GM19035 (cell line): Measurements from ENCODE around the gene SPRR5.

ENCODE experiments used
- ATAC-seq: cut with Tn5 transposase; IDR thresholded peaks from one replicate; pipeline ENCODE4 v1.9.1; 2021; ENCODE audit not compliant: unreplicated experiment

The SPRR5 gene, protein sequence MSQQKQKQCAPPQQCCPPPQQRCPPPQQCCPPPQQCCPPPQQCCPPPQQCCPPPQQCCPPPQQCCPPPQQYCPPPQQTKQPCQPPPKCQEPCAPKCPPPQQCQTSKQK

DNA sequence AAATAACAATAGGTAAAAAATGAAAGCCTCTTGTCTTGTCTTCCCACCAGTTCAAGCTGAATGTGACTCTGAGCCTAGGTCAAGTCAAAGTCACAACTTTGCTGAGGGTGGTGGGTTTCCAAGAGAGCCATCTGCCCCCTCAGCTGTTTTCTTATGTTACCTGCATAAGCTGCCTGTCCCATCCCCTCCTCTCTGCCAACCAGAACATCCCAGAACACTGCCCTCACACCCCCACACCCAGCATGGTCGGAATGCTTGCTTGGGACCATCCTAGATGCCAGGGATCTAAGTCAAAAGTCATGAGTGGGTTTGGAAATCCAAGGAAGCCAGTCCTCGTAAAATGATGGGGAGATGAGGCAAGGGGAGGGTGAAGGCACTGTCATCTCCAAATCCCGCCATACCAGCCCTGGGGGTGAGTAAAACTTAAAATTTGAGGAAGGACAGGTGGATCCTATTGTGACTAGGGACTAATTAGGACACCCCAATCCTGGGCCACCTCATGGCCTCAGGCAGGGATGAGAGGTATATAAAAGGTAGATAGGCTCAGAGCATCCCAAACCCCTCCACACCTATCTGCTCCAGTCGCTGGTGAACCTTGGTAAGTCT is at the start of gene SPRR5:
Gene SPRR5 (plus strand): TSS at position 556 of the 606 bp plus-strand sequence. CDS start 1,349 bp downstream, outside the sequence.
- no peak for ATAC-seq

GRCh38 chr1:152899027-152899426 is 48.0 kb upstream of the SPRR5 start:
- no peak for ATAC-seq

- no peak for ATAC-seq
Observed at GRCh38 chr1:152899883-152900282, 47.1 kb upstream of the SPRR5 start.

- ATAC-seq = no peak
Observed at GRCh38 chr1:152901631-152902030, 45.4 kb upstream of the SPRR5 start.

- ATAC-seq = no peak
Observed at GRCh38 chr1:152902636-152903035, 44.4 kb upstream of the SPRR5 start.

- no peak for ATAC-seq
Observed at GRCh38 chr1:152904688-152905440, 42.1 kb upstream of the SPRR5 start.

- ATAC-seq = no peak
Observed at GRCh38 chr1:152906023-152906565, 40.9 kb upstream of the SPRR5 start.

DNA sequence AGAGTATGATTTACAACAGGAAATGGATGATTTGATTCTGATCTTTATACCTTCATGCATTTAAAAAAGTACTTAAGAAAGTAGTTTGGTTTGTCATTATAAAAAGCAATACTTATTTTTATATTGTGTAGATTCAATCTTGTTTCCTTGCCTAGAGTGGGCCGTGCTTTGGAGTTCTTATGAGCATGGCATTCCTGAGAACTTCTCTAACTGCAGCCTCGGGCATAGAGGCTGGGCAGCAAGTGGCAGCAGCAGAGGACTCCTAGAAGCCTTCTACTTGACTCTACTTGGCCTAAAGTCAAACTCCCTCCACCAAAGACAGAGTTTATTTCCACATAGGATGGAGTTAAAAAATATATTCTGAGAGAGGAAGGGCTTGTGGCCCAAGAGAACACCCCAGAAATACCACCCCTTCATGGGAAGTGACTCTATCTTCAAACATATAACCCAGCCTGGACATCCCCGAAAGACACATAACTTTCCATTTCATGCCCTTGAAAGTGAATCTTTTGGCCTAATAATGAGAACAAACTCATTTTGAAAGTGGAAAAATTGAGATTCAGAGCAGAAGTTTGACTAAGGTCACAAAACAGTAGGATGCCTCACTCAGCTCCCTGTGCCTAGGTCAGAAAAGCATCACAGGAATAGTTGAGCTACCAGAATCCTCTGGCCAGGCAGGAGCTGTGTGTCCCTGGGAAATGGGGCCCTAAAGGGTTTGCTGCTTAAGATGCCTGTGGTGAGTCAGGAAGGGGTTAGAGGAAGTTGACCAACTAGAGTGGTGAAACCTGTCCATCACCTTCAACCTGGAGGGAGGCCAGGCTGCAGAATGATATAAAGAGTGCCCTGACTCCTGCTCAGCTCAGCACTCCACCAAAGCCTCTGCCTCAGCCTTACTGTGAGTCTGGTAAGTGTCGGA is 39.1 kb upstream of the SPRR5 start, which contains the start of gene IVL:
Gene IVL (plus strand): TSS at position 861 of the 916 bp plus-strand sequence. CDS start 1,252 bp downstream, outside the sequence.
- no peak for ATAC-seq

- ATAC-seq = no peak
Observed at GRCh38 chr1:152909206-152909605, 37.8 kb upstream of the SPRR5 start.

- ATAC-seq = no peak
Observed at GRCh38 chr1:152912471-152912870, 34.5 kb upstream of the SPRR5 start.

DNA sequence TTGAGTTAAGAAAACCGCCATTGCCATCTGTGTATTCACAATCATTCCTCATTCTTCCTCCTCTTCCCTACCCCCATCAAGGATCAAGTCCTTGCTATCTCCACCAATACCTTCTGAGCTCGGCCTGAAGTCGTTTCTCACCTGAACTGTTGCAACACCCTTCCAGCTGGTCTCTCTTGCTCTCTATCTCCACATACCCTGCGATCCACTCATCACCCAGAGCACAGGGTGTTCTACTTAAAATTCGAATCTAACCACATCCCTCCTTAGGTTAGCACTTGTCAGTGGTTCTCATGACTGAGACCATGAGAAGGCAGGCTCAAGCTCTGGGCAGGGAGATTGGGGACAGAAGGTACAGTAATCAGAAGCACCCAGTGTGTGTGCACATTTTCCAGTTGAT is 34.1 kb upstream of the SPRR5 start:
- ATAC-seq = no peak

GRCh38 chr1:152917794-152918193 is 29.2 kb upstream of the SPRR5 start:
- ATAC-seq = no peak

DNA sequence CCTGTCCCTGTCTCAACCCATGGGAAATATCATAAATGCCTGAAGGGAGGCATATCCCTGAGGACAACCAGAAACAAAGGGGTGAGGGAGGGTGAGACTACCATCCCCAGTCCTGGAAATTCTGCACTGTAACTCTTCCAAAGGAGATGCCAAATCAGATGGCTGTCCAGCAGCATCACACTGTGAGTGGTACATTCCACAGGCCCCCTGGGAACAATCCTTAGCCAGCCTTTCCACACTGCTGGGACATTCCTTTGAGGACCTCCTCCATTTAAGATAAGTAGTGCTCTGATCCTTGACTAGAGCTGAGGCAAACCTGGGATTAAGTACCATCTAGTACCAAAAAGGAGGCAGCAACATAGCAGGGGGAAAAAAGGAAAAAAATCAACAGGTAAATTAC is 27.9 kb upstream of the SPRR5 start:
- no peak for ATAC-seq

GRCh38 chr1:152924191-152924590 is 22.8 kb upstream of the SPRR5 start:
- no peak for ATAC-seq

DNA sequence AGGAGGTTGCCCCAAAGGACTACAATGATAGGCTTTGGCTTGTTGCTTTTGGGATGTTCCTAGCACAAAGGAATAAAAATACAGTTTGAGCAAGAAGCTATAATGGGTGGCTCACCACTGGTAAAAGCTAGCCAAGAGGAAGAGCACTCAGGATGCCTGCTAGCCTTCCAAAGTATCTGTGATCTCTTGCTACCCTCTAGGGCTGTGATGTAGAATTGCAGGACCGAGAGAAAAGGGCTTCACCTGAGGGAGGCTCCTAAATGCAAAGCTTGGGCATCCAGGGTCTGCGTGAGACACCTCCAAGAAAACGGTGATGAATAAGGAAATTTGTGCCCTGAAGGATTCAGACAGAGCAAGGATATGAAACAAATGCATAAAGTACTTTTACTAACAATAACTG is 20.9 kb upstream of the SPRR5 start:
- ATAC-seq = peak; percentile 64

DNA sequence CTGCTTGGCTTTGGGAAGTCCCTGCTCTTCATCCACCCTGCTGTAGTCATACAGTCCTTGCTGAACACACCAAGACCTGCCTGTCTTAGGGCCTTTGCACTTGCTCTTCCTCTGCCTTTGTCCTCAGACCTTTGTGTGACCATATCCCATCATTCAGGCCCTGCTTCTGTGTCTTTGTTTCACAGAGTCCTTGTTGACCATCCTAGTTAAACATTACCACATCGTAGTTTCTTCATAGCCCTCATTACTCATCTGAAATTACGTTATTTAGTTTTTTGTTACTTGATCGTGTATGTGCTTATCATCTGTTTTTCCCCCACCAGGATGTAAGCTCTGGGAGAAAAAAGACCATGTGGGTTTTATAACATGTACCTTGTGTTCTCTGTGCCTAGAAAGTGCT is 18.3 kb upstream of the SPRR5 start:
- ATAC-seq = no peak

DNA sequence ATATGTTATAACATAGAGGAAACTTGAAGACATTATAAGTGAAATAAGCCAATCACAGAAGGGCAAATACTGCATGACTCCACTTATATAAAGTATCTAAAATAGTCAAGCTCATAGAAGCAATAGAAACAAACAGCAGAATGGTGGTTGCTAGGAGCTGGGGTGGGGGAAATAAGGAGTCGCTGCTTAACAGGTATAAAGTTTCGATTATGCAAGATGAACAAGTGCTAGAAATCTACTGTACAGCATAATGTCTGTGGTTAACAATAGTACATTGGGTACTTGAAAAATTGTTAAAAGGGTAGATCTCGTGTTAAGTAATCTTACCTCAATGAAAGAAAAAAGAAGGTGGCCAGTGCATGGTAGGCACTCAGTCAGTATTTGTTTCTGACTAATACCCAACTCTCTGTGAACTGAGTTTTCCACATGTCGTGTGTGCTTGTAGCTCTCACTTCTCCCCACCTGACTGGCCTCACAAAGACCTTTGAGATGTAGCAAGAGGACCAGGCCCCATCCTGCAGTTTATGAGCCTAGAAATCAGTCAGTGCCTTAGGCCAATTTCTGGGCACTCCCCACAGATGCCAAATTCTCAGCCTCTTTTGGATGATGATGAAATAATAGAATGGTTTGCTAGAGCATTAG is 14.7 kb upstream of the SPRR5 start:
- ATAC-seq = no peak

- no peak for ATAC-seq
Observed at GRCh38 chr1:152933196-152933595, 13.8 kb upstream of the SPRR5 start.

- no peak for ATAC-seq
Observed at GRCh38 chr1:152940614-152941013, 6.4 kb upstream of the SPRR5 start.

- no peak for ATAC-seq
Observed at GRCh38 chr1:152941037-152941711, 5.8 kb upstream of the SPRR5 start.
